ENCODE measurements around the gene AGMO.
"Not testable (repeated sequence)": the region's sequence is repeated elsewhere in the genome, so short reads cannot be mapped to it uniquely, and the experiment has no call there.

Gene AGMO

GRCh38 chr7:15558756-15559155 is 3.1 kb downstream of the AGMO start:
- no peak for DNase-seq

- DNase-seq = no peak
Measured at GRCh38 chr7:15557686-15558085, 4.1 kb downstream of the AGMO start.

- DNase-seq = no peak
Measured at GRCh38 chr7:15557186-15557585, 4.6 kb downstream of the AGMO start.

GRCh38 chr7:15556339-15557105 is 5.3 kb downstream of the AGMO start:
- DNase-seq = no peak

GRCh38 chr7:15555381-15555859 is 6.4 kb downstream of the AGMO start:
- DNase-seq = no peak

GRCh38 chr7:15554744-15555143 is 7.1 kb downstream of the AGMO start:
- DNase-seq = no peak

GRCh38 chr7:15554081-15554480 is 7.7 kb downstream of the AGMO start:
- no peak for DNase-seq

GRCh38 chr7:15547320-15547719 is 14.5 kb downstream of the AGMO start:
- DNase-seq = not testable (repeated sequence)

GRCh38 chr7:15546272-15546792 is 15.5 kb downstream of the AGMO start:
- no peak for DNase-seq

GRCh38 chr7:15544050-15544449 is 17.8 kb downstream of the AGMO start:
- DNase-seq = no peak

GRCh38 chr7:15543256-15543655 is 18.6 kb downstream of the AGMO start:
- DNase-seq = no peak

- DNase-seq = no peak
Measured at GRCh38 chr7:15527648-15528047, 34.2 kb downstream of the AGMO start.

GRCh38 chr7:15525652-15526263 is 36.1 kb downstream of the AGMO start:
- DNase-seq = no peak

- DNase-seq = no peak
Measured at GRCh38 chr7:15524077-15524476, 37.7 kb downstream of the AGMO start.

GRCh38 chr7:15517865-15518264 is 44.0 kb downstream of the AGMO start:
- DNase-seq = not testable (repeated sequence)

GRCh38 chr7:15515252-15515651 is 46.6 kb downstream of the AGMO start:
- no peak for DNase-seq

GRCh38 chr7:15508258-15508657 is 53.6 kb downstream of the AGMO start:
- DNase-seq = no peak

GRCh38 chr7:15507708-15508107 is 54.1 kb downstream of the AGMO start:
- DNase-seq = no peak

- no peak for DNase-seq
Measured at GRCh38 chr7:15507171-15507570, 54.6 kb downstream of the AGMO start.

- no peak for DNase-seq
Measured at GRCh38 chr7:15505761-15506160, 56.1 kb downstream of the AGMO start.

- no peak for DNase-seq
Measured at GRCh38 chr7:15504351-15504750, 57.5 kb downstream of the AGMO start.

GRCh38 chr7:15503603-15504290 is 58.1 kb downstream of the AGMO start:
- no peak for DNase-seq

- no peak for DNase-seq
Measured at GRCh38 chr7:15498465-15498864, 63.4 kb downstream of the AGMO start.

- DNase-seq = no peak
Measured at GRCh38 chr7:15495170-15495569, 66.6 kb downstream of the AGMO start.
